Stimulated activated naive CD8-positive, alpha-beta T cell treated with anti-CD3 and anti-CD28 coated beads, Interleukin-15, Interleukin-2, amounts not matched to agents 100 ng/mL and 50 ng/mL, for 24 hours (primary cell): ENCODE measurements around the gene TMEM80.
"Not testable (repeated sequence)": the region's sequence is repeated elsewhere in the genome, so short reads cannot be mapped to it uniquely, and the experiment has no call there.

Experiments
- H3K27ac Mint-ChIP-seq: one replicate; pipeline ENCODE4 v1.8.0; 2021; ENCODE audit warnings: mild to moderate bottlenecking, mixed read lengths
- H3K27me3 Mint-ChIP-seq: one replicate; pipeline ENCODE4 v1.8.0; 2021; ENCODE audit warnings: mixed read lengths
- H3K36me3 Mint-ChIP-seq: one replicate; pipeline ENCODE4 v1.8.0; 2021; ENCODE audit warnings: low read depth, mixed read lengths
- H3K4me1 Mint-ChIP-seq: one replicate; pipeline ENCODE4 v1.8.0; 2021; ENCODE audit warnings: low read depth, mixed read lengths
- H3K4me3 Mint-ChIP-seq: one replicate; pipeline ENCODE4 v1.8.0; 2021; ENCODE audit warnings: mild to moderate bottlenecking, mixed read lengths
- H3K9me3 Mint-ChIP-seq: one replicate; pipeline ENCODE4 v1.8.0; 2021; ENCODE audit warnings: mixed read lengths

TMEM80 gene

GRCh38 chr11:695538-696248 lies at the start of gene TMEM80:
TSS of gene TMEM80 (plus strand) at chr11:695816. CDS start at chr11:695828, 12 bp downstream.
- Mint-ChIP-seq H3K36me3 (peaks cover 14% of the 10 kb centered on the region), H3K9me3 (no peaks in the 10 kb centered on the region), H3K27ac (peak within 1 kb of the TSS; percentile 94), H3K4me1 (peaks cover 51% of the 10 kb centered on the region), H3K27me3 (no peaks in the 10 kb centered on the region), H3K4me3 (peak within 1 kb of the TSS; percentile 90)

GRCh38 chr11:646214-646613 lies 49.4 kb upstream of the TMEM80 start:
- Mint-ChIP-seq H3K4me3 (no peak overlapping the region), H3K36me3 (peaks cover 9% of the 10 kb centered on the region), H3K9me3 (no peaks in the 10 kb centered on the region), H3K27ac (no peak overlapping the region), H3K27me3 (no peaks in the 10 kb centered on the region), H3K4me1 (peaks cover 3% of the 10 kb centered on the region)

- H3K36me3 Mint-ChIP-seq, result peaks cover 18% of the 10 kb centered on the region
- H3K4me3 Mint-ChIP-seq, H3K4me1 Mint-ChIP-seq, H3K27ac Mint-ChIP-seq, H3K27me3 Mint-ChIP-seq, H3K9me3 Mint-ChIP-seq: not testable (repeated sequence)
Observed at GRCh38 chr11:647672-648158, 47.9 kb upstream of the TMEM80 start.

- Mint-ChIP-seq H3K4me1 (peaks cover 3% of the 10 kb centered on the region), H3K27ac (no peak overlapping the region), H3K27me3 (no peaks in the 10 kb centered on the region), H3K9me3 (no peaks in the 10 kb centered on the region), H3K36me3 (peaks cover 18% of the 10 kb centered on the region), H3K4me3 (no peak overlapping the region)
Observed at GRCh38 chr11:650482-650881, 45.1 kb upstream of the TMEM80 start.

- H3K4me3 Mint-ChIP-seq, H3K27ac Mint-ChIP-seq, H3K27me3 Mint-ChIP-seq, H3K9me3 Mint-ChIP-seq, H3K4me1 Mint-ChIP-seq: not testable (repeated sequence)
- H3K36me3 Mint-ChIP-seq, result peaks cover 20% of the 10 kb centered on the region
Observed at GRCh38 chr11:653136-653535, 42.5 kb upstream of the TMEM80 start.

- Mint-ChIP-seq H3K36me3 (peaks cover 20% of the 10 kb centered on the region), H3K4me3 (no peak overlapping the region), H3K27me3 (no peaks in the 10 kb centered on the region), H3K27ac (no peak overlapping the region), H3K9me3 (no peaks in the 10 kb centered on the region), H3K4me1 (no peaks in the 10 kb centered on the region)
Observed at GRCh38 chr11:653837-654236, 41.8 kb upstream of the TMEM80 start.

- not testable (repeated sequence) for H3K4me1 Mint-ChIP-seq, H3K27me3 Mint-ChIP-seq, H3K9me3 Mint-ChIP-seq, H3K27ac Mint-ChIP-seq, H3K4me3 Mint-ChIP-seq
- H3K36me3 Mint-ChIP-seq, result peaks cover 20% of the 10 kb centered on the region
Observed at GRCh38 chr11:654444-654843, 41.2 kb upstream of the TMEM80 start.

GRCh38 chr11:655036-655726 lies 40.4 kb upstream of the TMEM80 start:
- Mint-ChIP-seq H3K27ac (no peak overlapping the region), H3K36me3 (peaks cover 24% of the 10 kb centered on the region), H3K4me3 (no peak overlapping the region), H3K4me1 (no peaks in the 10 kb centered on the region), H3K9me3 (no peaks in the 10 kb centered on the region), H3K27me3 (no peaks in the 10 kb centered on the region)

- Mint-ChIP-seq H3K27me3 (no peaks in the 10 kb centered on the region), H3K4me3 (no peak overlapping the region), H3K36me3 (peaks cover 21% of the 10 kb centered on the region), H3K9me3 (no peaks in the 10 kb centered on the region), H3K4me1 (no peaks in the 10 kb centered on the region), H3K27ac (no peak overlapping the region)
Observed at GRCh38 chr11:656426-656825, 39.2 kb upstream of the TMEM80 start.

- H3K4me1 Mint-ChIP-seq, result no peaks in the 10 kb centered on the region
- no peak overlapping the region for H3K27ac Mint-ChIP-seq
- H3K4me3 Mint-ChIP-seq, result no peak overlapping the region
- no peaks in the 10 kb centered on the region for H3K9me3 Mint-ChIP-seq
- H3K36me3 Mint-ChIP-seq, result peaks cover 17% of the 10 kb centered on the region
- no peaks in the 10 kb centered on the region for H3K27me3 Mint-ChIP-seq
Observed at GRCh38 chr11:656866-657265, 38.8 kb upstream of the TMEM80 start.

- Mint-ChIP-seq H3K9me3 (no peaks in the 10 kb centered on the region), H3K27me3 (no peaks in the 10 kb centered on the region), H3K4me1 (no peaks in the 10 kb centered on the region), H3K4me3 (no peak overlapping the region), H3K27ac (no peak overlapping the region), H3K36me3 (peaks cover 12% of the 10 kb centered on the region)
Observed at GRCh38 chr11:657691-658126, 37.9 kb upstream of the TMEM80 start.

- Mint-ChIP-seq H3K4me1 (no peaks in the 10 kb centered on the region), H3K27me3 (no peaks in the 10 kb centered on the region), H3K4me3 (no peak overlapping the region), H3K27ac (no peak overlapping the region), H3K36me3 (peaks cover 18% of the 10 kb centered on the region), H3K9me3 (no peaks in the 10 kb centered on the region)
Observed at GRCh38 chr11:659532-660085, 36.0 kb upstream of the TMEM80 start.

GRCh38 chr11:660281-660680 lies 35.3 kb upstream of the TMEM80 start:
- H3K27ac Mint-ChIP-seq, result no peak overlapping the region
- no peak overlapping the region for H3K4me3 Mint-ChIP-seq
- H3K9me3 Mint-ChIP-seq, result no peaks in the 10 kb centered on the region
- no peaks in the 10 kb centered on the region for H3K27me3 Mint-ChIP-seq
- H3K4me1 Mint-ChIP-seq, result no peaks in the 10 kb centered on the region
- H3K36me3 Mint-ChIP-seq, result peaks cover 18% of the 10 kb centered on the region

- Mint-ChIP-seq H3K4me3 (no peak overlapping the region), H3K4me1 (no peaks in the 10 kb centered on the region), H3K27ac (no peak overlapping the region), H3K27me3 (no peaks in the 10 kb centered on the region), H3K36me3 (peaks cover 18% of the 10 kb centered on the region), H3K9me3 (no peaks in the 10 kb centered on the region)
Observed at GRCh38 chr11:660681-661444, 34.8 kb upstream of the TMEM80 start.
